ENCODE data around the gene SLC35A4.

GRCh38 chr5:140544986-140545385 is 19.6 kb upstream of the SLC35A4 start:
- TF ChIP-seq CTCF (IDR thresholded peaks at IDR 0.05) (no peak), POLR2A (IDR thresholded peaks at IDR 0.05) (no peak)

Measured in esophagus squamous epithelium (tissue), 4 donors.